Endothelial cell of umbilical vein (primary cell): ENCODE measurements around the gene FTO. TPM values are rescaled to one million over a fixed set of nuclear protein-coding genes. Genes with fewer than 3 reads are reported as not detected.

Experiments used
- BruUV-seq: library from RNA; stranded (reverse); fragments of 400-500 nt; replicated peaks from 2 replicates; lab custom pipeline; 2021; lab: Mats Ljungman, UMichigan
- CTCF ChIA-PET: fragments of 300-600, 350-600 bp; sonication (Branson Sonifier 250); formaldehyde crosslinking; loops from one replicate; lab custom pipeline; 2021; ENCODE audit warnings: antibody characterized with exemption, inconsistent platforms; lab: Charles Lee
- POLR2A ChIA-PET: fragments of 300-600, 350-600 bp; sonication (Branson Sonifier 250); formaldehyde crosslinking; loops from one replicate; lab custom pipeline; 2021; ENCODE audit warnings: antibody characterized with exemption, inconsistent platforms; lab: Charles Lee
- DNase-seq: peaks from one replicate; pipeline ENCODE4 v3.0.0-alpha.2; 2011; ENCODE audit warnings: low read depth, low spot score
- FAIRE-seq: peaks from 2 replicates; lab custom pipeline; 2011; peaks lifted over from hg19 to GRCh38; lab: Jason Lieb, UNC
- H2AFZ ChIP-seq: 2 replicates; pipeline ENCODE4 v1.6.0; 2012; ENCODE audit warnings: low read depth, low read length, control low read depth, inconsistent platforms
- H3K27ac ChIP-seq: 2 replicates; pipeline ENCODE4 v1.5.1; 2011; ENCODE audit warnings: low read depth, mild to moderate bottlenecking, control low read depth, low read length, moderate library complexity; ENCODE audit not compliant: insufficient read depth
- H3K27me3 ChIP-seq, 2 experiments: 2 replicates each; pipeline versions ENCODE4 v1.6.0 to v1.6.1; 2011; ENCODE audit warnings: low read length in 2 of 2, mixed read lengths in 1 of 2; ENCODE audit not compliant: control insufficient read depth in 2 of 2, insufficient read depth in 2 of 2
- H3K36me3 ChIP-seq, 2 experiments: 2 replicates in 1 of 2; 3 replicates in 1 of 2; pipeline ENCODE4 v1.5.1; 2011; ENCODE audit warnings: low read length in 2 of 2, mild to moderate bottlenecking in 1 of 2, moderate library complexity in 1 of 2; ENCODE audit not compliant: control insufficient read depth in 2 of 2, insufficient read depth in 2 of 2; ENCODE audit errors: extremely low read depth in 1 of 2
- H3K4me1 ChIP-seq: 3 replicates; pipeline ENCODE4 v1.5.1; 2011; ENCODE audit warnings: mild to moderate bottlenecking, low read length; ENCODE audit not compliant: control insufficient read depth, insufficient read depth; ENCODE audit errors: extremely low read depth
- H3K4me2 ChIP-seq: 2 replicates; pipeline ENCODE4 v1.6.1; 2011; ENCODE audit warnings: low read length, control low read depth, mixed read lengths; ENCODE audit not compliant: insufficient read depth
- H3K4me3 ChIP-seq, 3 experiments: fragments of 200-600 bp in 1 of 3; sonication (generic), shearing (Covaris generic) in 1 of 3; replicated peaks in 1 of 3; 2 replicates each; pipeline ENCODE4 v1.5.1; 2011 to 2016; ENCODE audit warnings: control low read depth in 3 of 3, low read length in 3 of 3, mild to moderate bottlenecking in 2 of 3, inconsistent platforms in 1 of 3, low read depth in 1 of 3, moderate library complexity in 1 of 3; ENCODE audit not compliant: insufficient read depth in 1 of 3
- H3K79me2 ChIP-seq: 2 replicates; pipeline ENCODE4 v1.6.0; 2012; ENCODE audit warnings: low read length, inconsistent platforms; ENCODE audit not compliant: control insufficient read depth, insufficient read depth
- H3K9ac ChIP-seq: replicated peaks from 2 replicates; pipeline ENCODE3; 2011; ENCODE audit warnings: low read length, control low read depth; ENCODE audit not compliant: insufficient read depth; ENCODE audit errors: extremely low read depth
- H3K9me1 ChIP-seq: replicated peaks from 3 replicates; pipeline ENCODE4 v1.6.0; 2011; ENCODE audit warnings: mild to moderate bottlenecking, low read length; ENCODE audit not compliant: control insufficient read depth, insufficient read depth; ENCODE audit errors: extremely low read depth
- H3K9me3 ChIP-seq: replicated peaks from 2 replicates; pipeline ENCODE4 v1.5.1; 2012; ENCODE audit warnings: low read length, inconsistent platforms; ENCODE audit not compliant: control insufficient read depth, insufficient read depth
- H4K20me1 ChIP-seq: replicated peaks from 2 replicates; pipeline ENCODE3; 2011; ENCODE audit warnings: mild to moderate bottlenecking, low read length; ENCODE audit not compliant: control insufficient read depth, insufficient read depth; ENCODE audit errors: extremely low read depth
- EZH2 ChIP-seq: IDR thresholded peaks from 2 replicates; pipeline ENCODE4 v1.6.1; 2012; ENCODE audit warnings: borderline replicate concordance, low read depth, mild to moderate bottlenecking, moderate library complexity, low read length, inconsistent platforms; ENCODE audit not compliant: severe bottlenecking
- FOS ChIP-seq: IDR thresholded peaks from 2 replicates; pipeline ENCODE4 v1.6.1; 2011; ENCODE audit warnings: mild to moderate bottlenecking, low read length, moderate library complexity, borderline replicate concordance; ENCODE audit not compliant: insufficient read depth
- GATA2 ChIP-seq: IDR thresholded peaks from 2 replicates; pipeline ENCODE4 v1.7.0; 2011; ENCODE audit warnings: low read depth, mild to moderate bottlenecking, moderate library complexity, mixed read lengths, low read length; ENCODE audit not compliant: insufficient read length, insufficient read depth
- JUN ChIP-seq: IDR thresholded peaks from 2 replicates; pipeline ENCODE4 v1.6.1; 2011; ENCODE audit warnings: borderline replicate concordance, low read depth; ENCODE audit not compliant: insufficient read length, insufficient read depth
- MYC ChIP-seq: IDR thresholded peaks from one replicate; pipeline ENCODE4 v1.6.1; 2011; ENCODE audit warnings: mild to moderate bottlenecking, low read depth, low read length
- POLR2A ChIP-seq: IDR thresholded peaks from 2 replicates; pipeline ENCODE4 v1.6.1; 2012; ENCODE audit warnings: low read depth, mild to moderate bottlenecking, control low read depth, low read length
- POLR2AphosphoS5 ChIP-seq: IDR thresholded peaks from 2 replicates; pipeline ENCODE4 v1.6.1; 2012; ENCODE audit warnings: low read depth, mild to moderate bottlenecking, control low read depth, low read length, moderate library complexity; ENCODE audit not compliant: insufficient read depth
- dilution Hi-C: fragments of 300-500 bp; cut with MboI; formaldehyde crosslinking; loops from one replicate; pipeline ENCODE4 v1.15.0; 2019; ENCODE audit warnings: low sequenced_read_pairs; ENCODE audit not compliant: extremely low pct_ligation_motif_present
- intact Hi-C: fragments of 100-400 bp; cut with micrococcal nuclease; formaldehyde crosslinking; loops from one replicate; pipeline ENCODE4 v1.10.0; 2022
- polyA plus RNA-seq, 4 experiments: library from polyadenylated mRNA; depleted of rRNA in 3 of 4; stranded (reverse) in 3 of 4; unstranded in 1 of 4; fragments of >200 nt; gene quantifications; 2 replicates each; pipeline versions ENCODE4 v1.2.1 to v1.2.3, GENCODE V29; 2011 to 2012; ENCODE audit warnings: missing spikeins in 1 of 4
- total RNA-seq: library from RNA; stranded (reverse); gene quantifications from 2 replicates; pipeline ENCODE4 v1.2.3, GENCODE V29; 2021
- TF ChIP-seq, protein P1 (sequence below): IDR thresholded peaks from 2 replicates; pipeline ENCODE4 v1.6.1; 2011; ENCODE audit not compliant: insufficient read depth, insufficient read length
- TF ChIP-seq, protein P2 (sequence below), 2 donors: IDR thresholded peaks; 1 replicate in 1 of 2; 2 replicates in 1 of 2; pipeline ENCODE4 v1.5.1; 2011; ENCODE audit warnings: low read length in 2 of 2, mild to moderate bottlenecking in 2 of 2, moderate library complexity in 2 of 2, control low read depth in 1 of 2, inconsistent platforms in 1 of 2, low read depth in 1 of 2; ENCODE audit not compliant: insufficient read depth in 1 of 2; ENCODE audit errors: extremely low read depth in 1 of 2

Gene FTO
- total and polyA plus RNA-seq, 2 donors (not counting 3 experiments of a cell fraction or from before 2014, with no cell fraction given): 48.6 to 87.1 TPM

DNA sequence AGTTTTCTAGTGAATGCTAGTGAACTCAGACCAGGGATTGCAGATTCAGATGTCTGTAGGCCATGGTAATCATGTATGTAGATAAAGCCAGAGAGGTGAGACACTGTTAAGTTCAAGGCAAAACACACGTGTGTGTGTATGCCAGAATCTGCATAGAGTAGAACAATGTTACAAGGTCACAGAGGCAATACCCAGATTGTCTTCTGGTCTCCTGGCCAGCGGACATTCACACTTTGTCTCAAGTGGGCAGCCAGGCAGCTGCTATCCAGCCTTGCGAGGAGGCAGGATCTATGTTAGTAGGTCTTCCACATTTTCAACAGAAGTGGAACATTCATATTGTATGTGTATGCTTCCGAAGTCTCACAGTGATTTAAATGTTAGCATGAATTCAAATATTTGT is 244.4 kb downstream of the FTO start:
- H3K36me3 ChIP-seq: no peaks in the 10 kb centered on the region
- no peaks in the 10 kb centered on the region for H3K27me3 ChIP-seq
- H3K27ac ChIP-seq: no peak overlapping the region
- dilution Hi-C loops (no loop called here), intact Hi-C loops (loop anchor here (5.0 kb wide), 5 partner anchors 334 to 1754 kb away; no protein-coding TSS in a partner anchor)
- DNase-seq (no peak), FAIRE-seq (no peak)
- H3K4me1 ChIP-seq: no peaks in the 10 kb centered on the region
- no peak overlapping the region for H2AFZ ChIP-seq
- ChIA-PET POLR2A (no interaction called here), CTCF (interaction anchor here (1.5 to 2.0 kb wide), 3 partner anchors 399 to 1517 kb away, joined by 4 to 9 read pairs (median 6); no protein-coding TSS in a partner anchor)
- TF ChIP-seq JUN (no peak), EZH2 (no peak), FOS (no peak), GATA2 (no peak), POLR2A (no peak), POLR2AphosphoS5 (no peak), MYC (no peak)
- TF ChIP-seq, protein P1, sequence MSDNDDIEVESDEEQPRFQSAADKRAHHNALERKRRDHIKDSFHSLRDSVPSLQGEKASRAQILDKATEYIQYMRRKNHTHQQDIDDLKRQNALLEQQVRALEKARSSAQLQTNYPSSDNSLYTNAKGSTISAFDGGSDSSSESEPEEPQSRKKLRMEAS: no peak
- TF ChIP-seq, protein P2, sequence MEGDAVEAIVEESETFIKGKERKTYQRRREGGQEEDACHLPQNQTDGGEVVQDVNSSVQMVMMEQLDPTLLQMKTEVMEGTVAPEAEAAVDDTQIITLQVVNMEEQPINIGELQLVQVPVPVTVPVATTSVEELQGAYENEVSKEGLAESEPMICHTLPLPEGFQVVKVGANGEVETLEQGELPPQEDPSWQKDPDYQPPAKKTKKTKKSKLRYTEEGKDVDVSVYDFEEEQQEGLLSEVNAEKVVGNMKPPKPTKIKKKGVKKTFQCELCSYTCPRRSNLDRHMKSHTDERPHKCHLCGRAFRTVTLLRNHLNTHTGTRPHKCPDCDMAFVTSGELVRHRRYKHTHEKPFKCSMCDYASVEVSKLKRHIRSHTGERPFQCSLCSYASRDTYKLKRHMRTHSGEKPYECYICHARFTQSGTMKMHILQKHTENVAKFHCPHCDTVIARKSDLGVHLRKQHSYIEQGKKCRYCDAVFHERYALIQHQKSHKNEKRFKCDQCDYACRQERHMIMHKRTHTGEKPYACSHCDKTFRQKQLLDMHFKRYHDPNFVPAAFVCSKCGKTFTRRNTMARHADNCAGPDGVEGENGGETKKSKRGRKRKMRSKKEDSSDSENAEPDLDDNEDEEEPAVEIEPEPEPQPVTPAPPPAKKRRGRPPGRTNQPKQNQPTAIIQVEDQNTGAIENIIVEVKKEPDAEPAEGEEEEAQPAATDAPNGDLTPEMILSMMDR (IDR thresholded peaks at IDR 0.05; ENCODE audit: extremely low read depth in 1 of 2, insufficient read depth in 1 of 2, low read depth in 1 of 2, low read length in 2 of 2): no peak
- H3K4me3 ChIP-seq: no peak overlapping the region
- no peaks in the 10 kb centered on the region for H3K9me1 ChIP-seq
- no peak overlapping the region for H3K9ac ChIP-seq
- H3K79me2 ChIP-seq: no peaks in the 10 kb centered on the region
- no TSS peak for BruUV-seq
- no peaks in the 10 kb centered on the region for H3K9me3 ChIP-seq
- no peaks in the 10 kb centered on the region for H4K20me1 ChIP-seq
- H3K4me2 ChIP-seq: no peak overlapping the region
